ENCODE data around the gene AP1G2. TPM values are rescaled to one million over a fixed set of nuclear protein-coding genes. Genes with fewer than 3 reads are reported as not detected.

The AP1G2 gene
- total RNA-seq, 4 donors from 2014 or later = 15.9 to 30.2 (median 20.0) TPM

DNA sequence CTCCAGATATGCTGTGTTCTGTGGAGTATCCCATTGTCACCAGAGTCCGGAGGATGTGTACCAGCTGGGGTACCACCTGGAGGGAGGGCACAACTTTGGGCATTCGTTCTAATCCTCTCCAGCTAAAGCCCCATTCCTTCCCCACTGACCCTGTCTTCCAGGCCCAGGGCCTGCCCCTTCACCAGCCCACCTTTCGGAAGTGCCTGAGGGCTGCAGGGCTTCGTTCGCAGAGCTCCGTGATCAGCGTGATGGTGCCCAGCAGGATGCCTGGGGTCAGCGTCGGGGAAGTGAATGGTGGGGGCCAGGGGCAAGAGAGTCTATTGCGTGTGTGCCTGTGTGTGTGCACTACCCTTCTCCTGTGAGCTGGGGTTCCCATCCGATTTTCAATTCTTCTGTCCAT is 2.0 kb downstream of the AP1G2 start:
- TF ChIP-seq POLR2A (IDR thresholded peaks at IDR 0.05; ENCODE audit: low read depth) (no peak), EP300 (IDR thresholded peaks at IDR 0.05) (no peak), POLR2AphosphoS5 (IDR thresholded peaks at IDR 0.05) (no peak), CTCF (IDR thresholded peaks at IDR 0.05) (no peak)
- no peak for DNase-seq (ENCODE audit: extremely low spot score)
- Histone ChIP-seq H3K4me1 (peaks cover 10 to 34% (median 23%) of the 10 kb centered on the region in 4 donors), H3K36me3 (peaks cover 0 to 39% (median 19%) of the 10 kb centered on the region in 4 donors), H3K9me3 (no peaks in the 10 kb centered on the region), H3K27me3 (peaks cover 0 to under 1% (median 0%) of the 10 kb centered on the region in 4 donors), H3K27ac (replicated peaks in 1 of 4) (no peak overlapping the region), H3K4me3 (no peak overlapping the region)
- 79% methylated on average over 5 of the region's 11 CpGs for WGBS
- intact Hi-C loops (cut with DNase I) = no loop called here

GRCh38 chr14:23564876-23565275 is 2.7 kb downstream of the AP1G2 start:
- intact Hi-C loops (cut with DNase I) = no loop called here
- Histone ChIP-seq H3K4me3 (no peak overlapping the region), H3K36me3 (peaks cover 0 to 43% (median 25%) of the 10 kb centered on the region in 4 donors), H3K27ac (replicated peaks in 1 of 4) (no peak overlapping the region), H3K4me1 (peaks cover 10 to 34% (median 23%) of the 10 kb centered on the region in 4 donors), H3K9me3 (no peaks in the 10 kb centered on the region), H3K27me3 (no peaks in the 10 kb centered on the region)
- TF ChIP-seq CTCF (IDR thresholded peaks at IDR 0.05) (no peak), POLR2A (IDR thresholded peaks at IDR 0.05; ENCODE audit: low read depth) (no peak), POLR2AphosphoS5 (IDR thresholded peaks at IDR 0.05) (no peak), EP300 (IDR thresholded peaks at IDR 0.05) (no peak)
- WGBS = 91% methylated on average over 7 of the region's 7 CpGs
- no peak for DNase-seq (ENCODE audit: extremely low spot score)

DNA sequence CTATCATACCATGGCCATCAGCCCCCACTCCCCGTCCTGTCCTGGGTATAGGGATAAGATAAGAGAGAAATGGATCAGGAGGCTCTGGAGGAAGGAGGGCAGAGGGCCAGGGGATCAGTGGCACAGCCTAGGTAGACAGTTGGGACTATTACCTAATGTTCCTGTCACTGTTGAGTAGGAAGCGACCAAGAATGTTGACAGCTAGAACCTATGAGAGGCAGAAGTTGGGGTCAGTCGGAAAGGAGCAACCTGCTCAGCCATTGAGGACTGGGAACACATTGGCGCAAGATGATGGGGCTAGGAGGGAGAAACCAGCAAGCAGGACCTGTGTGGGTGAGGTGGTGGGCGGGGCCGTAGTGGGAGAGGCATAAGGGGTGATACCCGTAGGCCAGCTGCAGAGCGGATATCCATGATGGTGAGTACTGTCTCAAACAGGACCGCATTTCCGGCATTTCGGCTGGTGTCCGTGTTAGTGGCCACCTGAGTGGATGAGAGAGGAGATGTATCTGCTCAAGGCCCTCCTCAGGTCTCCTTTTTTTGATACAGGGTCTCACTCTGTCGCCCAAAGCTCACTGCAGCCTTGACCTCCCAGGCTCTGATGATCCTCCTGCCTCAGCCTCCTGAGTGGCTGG is 3.3 kb downstream of the AP1G2 start:
- no peaks in the 10 kb centered on the region for H3K9me3 ChIP-seq
- H3K4me3 ChIP-seq = no peak overlapping the region
- no peak for DNase-seq (ENCODE audit: extremely low spot score)
- intact Hi-C loops (cut with DNase I) = no loop called here
- peaks cover 10 to 34% (median 23%) of the 10 kb centered on the region in 4 donors for H3K4me1 ChIP-seq
- peaks cover 0 to 48% (median 30%) of the 10 kb centered on the region in 4 donors for H3K36me3 ChIP-seq
- H3K27ac ChIP-seq (replicated peaks in 1 of 4) = no peak overlapping the region
- H3K27me3 ChIP-seq = no peaks in the 10 kb centered on the region
- WGBS = 91% methylated on average over 13 of the region's 13 CpGs
- TF ChIP-seq POLR2A (IDR thresholded peaks at IDR 0.05; ENCODE audit: low read depth) = no peak
- TF ChIP-seq CTCF (IDR thresholded peaks at IDR 0.05) = no peak
- TF ChIP-seq POLR2AphosphoS5 (IDR thresholded peaks at IDR 0.05) = no peak
- no peak for TF ChIP-seq EP300 (IDR thresholded peaks at IDR 0.05)

GRCh38 chr14:23563473-23564180 is 4.0 kb downstream of the AP1G2 start:
- no peak for TF ChIP-seq CTCF (IDR thresholded peaks at IDR 0.05)
- 79% methylated on average over 9 of the region's 14 CpGs for WGBS

More at GRCh38 chr14:23563473-23564180, 4.0 kb downstream of the AP1G2 start:
- no peaks in the 10 kb centered on the region for H3K9me3 ChIP-seq
- H3K36me3 ChIP-seq = peaks cover 0 to 55% (median 36%) of the 10 kb centered on the region in 4 donors
- peaks cover 10 to 31% (median 23%) of the 10 kb centered on the region in 4 donors for H3K4me1 ChIP-seq
- H3K27me3 ChIP-seq = no peaks in the 10 kb centered on the region
- intact Hi-C loops (cut with DNase I) = no loop called here
- no peak for DNase-seq (ENCODE audit: extremely low spot score)
- no peak overlapping the region for H3K4me3 ChIP-seq
- H3K27ac ChIP-seq (replicated peaks in 1 of 4) = peak overlapping the region in 1 of 4 donors; percentile 18

All from esophagus muscularis mucosa (tissue), 4 donors.